A673 (cell line): ENCODE measurements around the gene YAF2.

Source experiments
- CTCF ChIP-seq: fragments of 300-800, 200-600 bp; sonication (generic); conservative IDR thresholded peaks from 2 replicates; pipeline ENCODE4 v1.5.1; 2017; ENCODE audit warnings: low read depth, mild to moderate bottlenecking, antibody characterized with exemption, low read length, moderate library complexity, mixed read lengths
- EZH2 ChIP-seq: fragments of 200-600 bp; sonication (generic); IDR thresholded peaks from 2 replicates; pipeline ENCODE4 v1.6.1; 2017; ENCODE audit warnings: borderline replicate concordance, low read depth, mild to moderate bottlenecking, mixed read lengths, antibody characterized with exemption, low read length; ENCODE audit not compliant: poor library complexity, severe bottlenecking

DNA sequence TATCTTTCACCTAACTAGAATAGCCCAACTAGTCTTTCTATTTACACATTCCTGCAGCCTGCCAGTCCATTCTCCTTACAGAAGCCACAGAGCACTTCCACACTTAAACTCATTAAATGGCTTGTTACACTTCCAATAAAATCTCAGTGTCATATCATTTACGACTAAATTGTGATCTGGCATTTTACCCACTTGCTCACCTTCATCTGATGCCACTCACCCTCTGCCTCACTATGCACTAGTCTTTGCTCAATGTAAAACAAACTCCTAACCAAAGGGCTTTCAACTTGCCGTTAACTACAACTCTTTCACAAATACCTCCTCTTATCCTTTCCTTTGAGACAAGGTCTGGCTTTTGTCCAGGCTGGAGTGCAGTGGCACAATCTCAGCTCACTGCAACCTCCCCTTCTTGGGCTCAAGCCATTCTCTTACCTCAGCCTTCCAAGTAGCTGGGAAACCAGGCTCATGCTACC is 24.1 kb downstream of the YAF2 start:
- no peak for TF ChIP-seq CTCF
- TF ChIP-seq EZH2: no peak
